Prostate gland (tissue), 2 donors: Measurements from ENCODE around the gene DMBT1.

ENCODE experiments used
- POLR2AphosphoS5 ChIP-seq: sonication (generic); formaldehyde crosslinking; IDR thresholded peaks from one replicate; pipeline ENCODE4 v1.6.1; 2017; ENCODE audit warnings: antibody characterized with exemption
- TF ChIP-seq, protein P1 (sequence below), 4 experiments: fragments of 200-600 bp in 2 of 4; fragments of 450-650 bp in 2 of 4; sonication (generic) in 2 of 4; IDR thresholded peaks; 1 replicate in 3 of 4; 2 replicates in 1 of 4; pipeline ENCODE4 v1.5.1; 2016 to 2019; ENCODE audit warnings: antibody characterized with exemption in 4 of 4, mild to moderate bottlenecking in 2 of 4, moderate library complexity in 2 of 4

DNA sequence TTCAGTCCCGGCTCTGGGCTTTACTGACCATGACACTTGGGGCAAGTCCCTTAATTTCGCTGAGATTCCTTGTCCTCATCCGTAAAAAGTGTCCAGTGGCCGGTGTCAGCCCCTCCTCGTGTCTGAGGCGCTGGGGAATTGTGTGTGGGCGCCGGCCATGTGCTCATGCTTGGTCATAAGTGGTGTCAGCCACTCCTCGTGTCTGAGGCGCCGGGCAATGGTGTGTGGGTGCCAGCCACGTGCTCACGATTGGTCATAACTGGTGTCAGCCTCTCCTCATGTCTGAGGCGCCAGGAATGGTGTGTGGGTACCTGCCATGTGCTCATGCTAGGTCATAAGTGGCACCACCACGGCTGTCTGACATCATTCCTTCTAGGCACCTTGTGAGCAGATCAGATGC, 40.7 kb upstream of the DMBT1 start:
- TF ChIP-seq POLR2AphosphoS5 = no peak
- TF ChIP-seq, protein P1, sequence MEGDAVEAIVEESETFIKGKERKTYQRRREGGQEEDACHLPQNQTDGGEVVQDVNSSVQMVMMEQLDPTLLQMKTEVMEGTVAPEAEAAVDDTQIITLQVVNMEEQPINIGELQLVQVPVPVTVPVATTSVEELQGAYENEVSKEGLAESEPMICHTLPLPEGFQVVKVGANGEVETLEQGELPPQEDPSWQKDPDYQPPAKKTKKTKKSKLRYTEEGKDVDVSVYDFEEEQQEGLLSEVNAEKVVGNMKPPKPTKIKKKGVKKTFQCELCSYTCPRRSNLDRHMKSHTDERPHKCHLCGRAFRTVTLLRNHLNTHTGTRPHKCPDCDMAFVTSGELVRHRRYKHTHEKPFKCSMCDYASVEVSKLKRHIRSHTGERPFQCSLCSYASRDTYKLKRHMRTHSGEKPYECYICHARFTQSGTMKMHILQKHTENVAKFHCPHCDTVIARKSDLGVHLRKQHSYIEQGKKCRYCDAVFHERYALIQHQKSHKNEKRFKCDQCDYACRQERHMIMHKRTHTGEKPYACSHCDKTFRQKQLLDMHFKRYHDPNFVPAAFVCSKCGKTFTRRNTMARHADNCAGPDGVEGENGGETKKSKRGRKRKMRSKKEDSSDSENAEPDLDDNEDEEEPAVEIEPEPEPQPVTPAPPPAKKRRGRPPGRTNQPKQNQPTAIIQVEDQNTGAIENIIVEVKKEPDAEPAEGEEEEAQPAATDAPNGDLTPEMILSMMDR (IDR thresholded peaks at IDR 0.05) = no peak
